HCT116 (cell line): ENCODE results near the gene MSI2. TPM values are rescaled to one million over a fixed set of nuclear protein-coding genes. Genes with fewer than 3 reads are reported as not detected.

Source experiments
- ATAC-seq: fragments of 200-7000 bp; cut with Tn5 transposase; 2 replicates; pipeline ENCODE4 v1.9.1; 2020; ENCODE audit warnings: mild to moderate bottlenecking, moderate library complexity
- BruUV-seq: library from RNA; stranded (reverse); fragments of 400-500 nt; replicated peaks from 2 replicates; lab custom pipeline; 2021; lab: Mats Ljungman, UMichigan
- CTCF ChIA-PET: fragments of 300-600 bp; sonication (Branson Sonifier 250); formaldehyde crosslinking; loops from one replicate; lab custom pipeline; 2021; ENCODE audit warnings: antibody characterized with exemption; lab: Charles Lee
- POLR2A ChIA-PET: fragments of 300-600, 350-600 bp; sonication (Branson Sonifier 250); formaldehyde crosslinking; loops from one replicate; lab custom pipeline; 2021; ENCODE audit warnings: antibody characterized with exemption; lab: Charles Lee
- RAD21 ChIA-PET, 2 experiments: fragments of 300-600 bp; sonication (Branson Sonifier 250); formaldehyde crosslinking; loops; one replicate each; lab custom pipeline; 2023; ENCODE audit warnings: low total read pairs in 2 of 2; ENCODE audit not compliant: uncharacterized antibody in 2 of 2, unreplicated experiment in 2 of 2, low non-redundant PET in 1 of 2; lab: Charles Lee
- DNase-seq: peaks from one replicate; pipeline ENCODE4 v3.0.0-alpha.2; 2010; ENCODE audit warnings: low read depth, low spot score
- H2AFZ ChIP-seq: fragments of 200-600 bp; shearing (Covaris generic), sonication (generic); 2 replicates; pipeline ENCODE4 v1.6.1; 2017; ENCODE audit warnings: low read depth, mixed run types, mixed read lengths, antibody characterized with exemption, low read length; ENCODE audit not compliant: poor library complexity, severe bottlenecking
- H3K27ac ChIP-seq: 2 replicates; pipeline ENCODE4 v1.5.1; 2012; ENCODE audit warnings: low read depth, low read length
- H3K27me3 ChIP-seq: fragments of 200-600 bp; sonication (generic); 2 replicates; pipeline ENCODE4 v1.6.1; 2016; ENCODE audit warnings: mixed run types, low read length, mixed read lengths; ENCODE audit not compliant: insufficient read depth
- H3K36me3 ChIP-seq, 2 experiments: fragments of 200-500 bp in 1 of 2; fragments of 200-600 bp in 1 of 2; sonication (Bioruptor generic) in 1 of 2; sonication (generic) in 1 of 2; 2 replicates each; pipeline versions ENCODE4 v1.5.1 to v1.6.1; 2014 to 2016; ENCODE audit warnings: low read length in 2 of 2, inconsistent platforms in 1 of 2, mixed read lengths in 1 of 2, mixed run types in 1 of 2; ENCODE audit not compliant: insufficient read depth in 2 of 2, control insufficient read depth in 1 of 2
- H3K4me1 ChIP-seq, 2 experiments: fragments of 200-600 bp in 1 of 2; sonication (generic) in 1 of 2; 2 replicates each; pipeline versions ENCODE4 v1.5.1 to v1.6.1; 2012 to 2017; ENCODE audit warnings: low read length in 2 of 2, inconsistent platforms in 1 of 2, mild to moderate bottlenecking in 1 of 2, mixed read lengths in 1 of 2, mixed run types in 1 of 2, moderate library complexity in 1 of 2; ENCODE audit not compliant: insufficient read depth in 2 of 2, control insufficient read depth in 1 of 2
- H3K4me2 ChIP-seq: fragments of 200-600 bp; sonication (generic); 2 replicates; pipeline ENCODE4 v1.6.1; 2017; ENCODE audit warnings: mixed run types, low read length, mixed read lengths
- H3K4me3 ChIP-seq, 2 experiments: fragments of 200-600 bp in 1 of 2; sonication (generic) in 1 of 2; replicated peaks in 1 of 2; 2 replicates each; pipeline ENCODE4 v1.5.1; 2011 to 2016; ENCODE audit warnings: low read length in 2 of 2, control low read depth in 1 of 2, low read depth in 1 of 2, mild to moderate bottlenecking in 1 of 2, mixed read lengths in 1 of 2, mixed run types in 1 of 2
- H3K79me2 ChIP-seq: fragments of 200-600 bp; sonication (generic); 2 replicates; pipeline ENCODE4 v1.6.1; 2017; ENCODE audit warnings: mild to moderate bottlenecking, mixed run types, low read length, moderate library complexity, mixed read lengths; ENCODE audit not compliant: insufficient read depth
- H3K9ac ChIP-seq: fragments of 200-600 bp; sonication (generic); 2 replicates; pipeline ENCODE4 v1.6.1; 2016; ENCODE audit warnings: low read length, mixed read lengths
- H3K9me2 ChIP-seq: fragments of 200-600 bp; sonication (generic), shearing (Covaris generic); 2 replicates; pipeline ENCODE4 v1.6.1; 2017; ENCODE audit warnings: mixed run types, mild to moderate bottlenecking, moderate library complexity; ENCODE audit not compliant: insufficient read depth
- H3K9me3 ChIP-seq, 2 experiments: fragments of 200-500 bp in 1 of 2; fragments of 200-600 bp in 1 of 2; sonication (Bioruptor generic) in 1 of 2; sonication (generic) in 1 of 2; 2 replicates each; pipeline ENCODE4 v1.6.1; 2014 to 2017; ENCODE audit warnings: low read length in 2 of 2, mixed read lengths in 2 of 2, inconsistent platforms in 1 of 2, low read depth in 1 of 2, mild to moderate bottlenecking in 1 of 2, mixed run types in 1 of 2, moderate library complexity in 1 of 2; ENCODE audit not compliant: control insufficient read depth in 1 of 2, insufficient read depth in 1 of 2
- H4K20me1 ChIP-seq: fragments of 200-600 bp; sonication (generic), shearing (Covaris generic); 2 replicates; pipeline ENCODE4 v1.6.1; 2017; ENCODE audit warnings: mixed run types, mild to moderate bottlenecking, moderate library complexity; ENCODE audit not compliant: insufficient read depth
- ATF3 ChIP-seq: IDR thresholded peaks from 2 replicates; pipeline ENCODE4 v1.6.1; 2012
- CEBPB ChIP-seq: IDR thresholded peaks from 2 replicates; pipeline ENCODE4 v1.6.1; 2012; ENCODE audit warnings: low read depth
- JUND ChIP-seq: IDR thresholded peaks from 2 replicates; pipeline ENCODE4 v1.6.1; 2012
- REST ChIP-seq: IDR thresholded peaks from 2 replicates; pipeline ENCODE4 v1.6.1; 2012; ENCODE audit warnings: low read depth
- intact Hi-C: fragments of 100-400 bp; cut with micrococcal nuclease; formaldehyde crosslinking; loops from 2 replicates; pipeline ENCODE4 v1.10.0; 2022
- total RNA-seq: library from RNA; stranded (reverse); gene quantifications from one replicate; pipeline ENCODE4 v1.2.1, GENCODE V29; 2021; ENCODE audit not compliant: unreplicated experiment

Gene MSI2
- total RNA-seq, 1 experiment from 2014 or later, result 137 TPM

GRCh38 chr17:57607553-57608120 lies 351.3 kb downstream of the MSI2 start:
- no TSS peak for BruUV-seq
- no peak overlapping the region for H3K4me3 ChIP-seq
- intact Hi-C loops, result no loop called here
- no peaks in the 10 kb centered on the region for H3K79me2 ChIP-seq
- DNase-seq, result no peak
- H3K4me2 ChIP-seq, result no peak overlapping the region
- no peak overlapping the region for H2AFZ ChIP-seq
- H4K20me1 ChIP-seq, result no peaks in the 10 kb centered on the region
- no peaks in the 10 kb centered on the region for H3K9me3 ChIP-seq
- no peaks in the 10 kb centered on the region for H3K9me2 ChIP-seq
- H3K36me3 ChIP-seq, result no peaks in the 10 kb centered on the region
- ATAC-seq, result peak; percentile 46; the same call in 1 of the 2 replicates
- ChIA-PET RAD21 (no interaction called here), CTCF (interaction anchor here (4.3 kb wide), 1 partner anchor 10 kb away, joined by 21 read pairs; no protein-coding TSS in a partner anchor), POLR2A (no interaction called here)
- no peak overlapping the region for H3K27ac ChIP-seq
- TF ChIP-seq CEBPB, result no peak
- no peak for TF ChIP-seq JUND
- TF ChIP-seq REST, result no peak
- TF ChIP-seq ATF3, result no peak
- peaks cover 0 to 4% of the 10 kb centered on the region in 2 experiments; a peak in 1 of 4 replicates for H3K4me1 ChIP-seq
- H3K9ac ChIP-seq, result no peak overlapping the region
- no peaks in the 10 kb centered on the region for H3K27me3 ChIP-seq
